ENCODE data around the gene KANSL1L. TPM values are rescaled to one million over a fixed set of nuclear protein-coding genes. Genes with fewer than 3 reads are reported as not detected.
"Not testable (repeated sequence)": the region's sequence is repeated elsewhere in the genome, so short reads cannot be mapped to it uniquely, and the experiment has no call there.

The KANSL1L gene
- total RNA-seq, 1 experiment from 2014 or later, result 5.7 TPM

DNA sequence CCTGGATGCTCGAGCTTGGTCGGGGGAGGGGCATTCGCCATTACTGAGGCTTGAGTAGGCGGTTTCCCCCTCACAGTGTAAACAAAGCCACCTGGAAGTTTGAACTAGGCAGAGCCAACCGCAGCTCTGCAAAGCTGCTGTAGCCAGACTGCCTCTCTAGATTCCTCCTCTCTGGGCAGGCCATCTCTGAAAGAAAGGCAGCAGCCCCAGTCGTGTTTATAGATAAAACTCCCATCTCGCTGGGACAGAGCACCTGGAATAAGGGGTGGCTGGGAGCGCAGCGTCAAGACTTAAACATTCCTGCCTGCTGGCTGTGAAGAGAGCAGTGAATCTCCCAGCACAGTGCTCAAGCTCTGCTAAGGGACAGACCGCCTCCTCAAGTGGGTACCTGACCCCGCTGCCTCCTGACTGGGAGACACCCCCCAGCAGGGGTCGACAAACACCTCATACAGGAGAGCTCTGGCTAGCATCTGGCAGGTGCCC lies 10.4 kb upstream of the KANSL1L start:
- intact Hi-C loops (cut with micrococcal nuclease; ENCODE audit: unreplicated experiment), result loop anchor here (1.0 kb wide), 1 partner anchor 11 kb away; no protein-coding TSS in a partner anchor
- H3K36me3 Mint-ChIP-seq (ENCODE audit: insufficient read depth, unreplicated experiment); H3K27ac Mint-ChIP-seq (ENCODE audit: unreplicated experiment); H3K9me3 ChIP-seq; POLR2A ChIA-PET; H3K36me3 ChIP-seq (ENCODE audit: control insufficient read depth, insufficient read depth, low read length); CTCF ChIA-PET; H3K27me3 Mint-ChIP-seq (ENCODE audit: insufficient read depth, unreplicated experiment); H3K27me3 ChIP-seq (replicated peaks; ENCODE audit: control insufficient read depth, insufficient read depth, low read length); BruUV-seq (replicated peaks); H3K4me3 ChIP-seq (ENCODE audit: low read depth, low read length): not testable (repeated sequence)
- Mint-ChIP-seq H3K9me3 (ENCODE audit: unreplicated experiment) (peaks cover 33% of the 10 kb centered on the region), H3K4me3 (ENCODE audit: unreplicated experiment) (peak overlapping the region; percentile 25), H3K4me1 (ENCODE audit: low read depth, unreplicated experiment) (peaks cover 11% of the 10 kb centered on the region)
- H3K4me1 ChIP-seq, result peaks cover 12% of the 10 kb centered on the region; the same call in 1 of the 2 replicates
- peak; percentile 42 to 48 for DNase-seq
- TF ChIP-seq, protein P1, sequence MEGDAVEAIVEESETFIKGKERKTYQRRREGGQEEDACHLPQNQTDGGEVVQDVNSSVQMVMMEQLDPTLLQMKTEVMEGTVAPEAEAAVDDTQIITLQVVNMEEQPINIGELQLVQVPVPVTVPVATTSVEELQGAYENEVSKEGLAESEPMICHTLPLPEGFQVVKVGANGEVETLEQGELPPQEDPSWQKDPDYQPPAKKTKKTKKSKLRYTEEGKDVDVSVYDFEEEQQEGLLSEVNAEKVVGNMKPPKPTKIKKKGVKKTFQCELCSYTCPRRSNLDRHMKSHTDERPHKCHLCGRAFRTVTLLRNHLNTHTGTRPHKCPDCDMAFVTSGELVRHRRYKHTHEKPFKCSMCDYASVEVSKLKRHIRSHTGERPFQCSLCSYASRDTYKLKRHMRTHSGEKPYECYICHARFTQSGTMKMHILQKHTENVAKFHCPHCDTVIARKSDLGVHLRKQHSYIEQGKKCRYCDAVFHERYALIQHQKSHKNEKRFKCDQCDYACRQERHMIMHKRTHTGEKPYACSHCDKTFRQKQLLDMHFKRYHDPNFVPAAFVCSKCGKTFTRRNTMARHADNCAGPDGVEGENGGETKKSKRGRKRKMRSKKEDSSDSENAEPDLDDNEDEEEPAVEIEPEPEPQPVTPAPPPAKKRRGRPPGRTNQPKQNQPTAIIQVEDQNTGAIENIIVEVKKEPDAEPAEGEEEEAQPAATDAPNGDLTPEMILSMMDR (IDR thresholded peaks at IDR 0.05; ENCODE audit: insufficient read depth in 1 of 2, low read depth in 1 of 2, low read length in 1 of 2, severe bottlenecking in 1 of 2, unreplicated experiment in 1 of 2), result peak in 1 of 2 experiments; percentile 11

DNA sequence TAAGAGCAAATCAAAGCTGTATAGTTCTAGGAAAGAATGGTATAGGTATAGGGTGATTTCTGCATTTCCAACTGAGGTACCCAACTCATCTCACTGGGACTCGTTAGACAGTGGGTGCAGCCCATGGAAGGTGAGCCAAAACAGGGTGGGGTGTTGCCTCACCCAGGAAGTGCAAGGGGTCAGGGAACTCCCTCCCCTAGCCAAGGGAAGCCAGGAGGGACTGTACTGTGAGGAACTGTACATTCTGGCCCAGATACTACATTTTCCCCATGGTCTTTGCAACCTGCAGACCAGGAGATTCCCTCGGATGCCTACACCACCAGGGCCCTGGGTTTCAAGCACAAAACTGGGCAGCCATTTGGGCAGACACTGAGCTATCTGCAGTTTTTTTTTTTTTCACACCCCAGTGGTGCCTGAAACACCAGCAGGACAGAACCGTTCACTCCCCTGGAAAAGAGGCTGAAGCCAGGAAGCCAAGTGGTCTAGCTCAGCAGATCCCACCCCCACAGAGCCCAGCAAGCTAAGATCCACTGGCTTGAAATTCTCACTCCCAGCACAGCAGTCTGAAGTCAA lies 9.9 kb upstream of the KANSL1L start:
- DNase-seq; H3K9me3 ChIP-seq; BruUV-seq (replicated peaks); CTCF ChIA-PET; POLR2A ChIA-PET; H3K27ac Mint-ChIP-seq (ENCODE audit: unreplicated experiment); H3K27me3 Mint-ChIP-seq (ENCODE audit: insufficient read depth, unreplicated experiment); H3K36me3 ChIP-seq (ENCODE audit: control insufficient read depth, insufficient read depth, low read length); H3K27me3 ChIP-seq (replicated peaks; ENCODE audit: control insufficient read depth, insufficient read depth, low read length); H3K4me3 ChIP-seq (ENCODE audit: low read depth, low read length); H3K36me3 Mint-ChIP-seq (ENCODE audit: insufficient read depth, unreplicated experiment): not testable (repeated sequence)
- H3K4me1 ChIP-seq, result peaks cover 12% of the 10 kb centered on the region; the same call in 1 of the 2 replicates
- intact Hi-C loops (cut with micrococcal nuclease; ENCODE audit: unreplicated experiment), result loop anchor here (1.0 kb wide), 1 partner anchor 11 kb away; no protein-coding TSS in a partner anchor
- peak overlapping the region; percentile 25 for H3K4me3 Mint-ChIP-seq (ENCODE audit: unreplicated experiment)
- peaks cover 11% of the 10 kb centered on the region for H3K4me1 Mint-ChIP-seq (ENCODE audit: low read depth, unreplicated experiment)
- peaks cover 33% of the 10 kb centered on the region for H3K9me3 Mint-ChIP-seq (ENCODE audit: unreplicated experiment)

DNA sequence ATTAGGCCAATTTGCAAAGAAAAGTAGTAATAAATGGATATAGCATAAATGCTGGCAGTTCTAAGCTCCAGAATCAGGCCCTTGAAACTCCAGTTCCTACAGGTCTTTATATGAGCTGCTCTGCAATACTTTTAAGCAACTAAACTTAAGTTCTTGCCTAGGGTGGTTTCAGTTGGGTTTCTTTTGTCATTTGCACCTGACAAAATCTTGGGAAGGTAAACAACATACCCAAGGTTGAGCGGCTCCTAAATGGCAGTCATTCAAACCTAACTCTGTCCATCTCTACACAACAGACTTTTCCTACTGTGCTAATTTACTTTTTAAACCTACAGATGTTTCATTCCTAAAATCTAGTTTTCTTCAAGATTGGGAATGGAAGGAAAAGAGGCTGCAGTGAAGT lies 9.3 kb upstream of the KANSL1L start:
- Histone ChIP-seq H3K27me3 (replicated peaks; ENCODE audit: control insufficient read depth, insufficient read depth, low read length) (peaks cover 2% of the 10 kb centered on the region; the same call in 1 of the 2 replicates), H3K4me3 (ENCODE audit: low read depth, low read length) (no peak overlapping the region), H3K4me1 (peaks cover 12% of the 10 kb centered on the region; the same call in 1 of the 2 replicates), H3K36me3 (ENCODE audit: control insufficient read depth, insufficient read depth, low read length) (no peaks in the 10 kb centered on the region), H3K9me3 (no peaks in the 10 kb centered on the region; the same call in none of the 2 replicates)
- no peaks in the 10 kb centered on the region for H3K27me3 Mint-ChIP-seq (ENCODE audit: insufficient read depth, unreplicated experiment)
- peaks cover 33% of the 10 kb centered on the region for H3K9me3 Mint-ChIP-seq (ENCODE audit: unreplicated experiment)
- intact Hi-C loops (cut with micrococcal nuclease; ENCODE audit: unreplicated experiment), result no loop called here
- peaks cover 11% of the 10 kb centered on the region for H3K4me1 Mint-ChIP-seq (ENCODE audit: low read depth, unreplicated experiment)
- POLR2A ChIA-PET, result no interaction called here
- TF ChIP-seq, protein P1 (IDR thresholded peaks at IDR 0.05; ENCODE audit: insufficient read depth in 1 of 2, low read depth in 1 of 2, low read length in 1 of 2, severe bottlenecking in 1 of 2, unreplicated experiment in 1 of 2), result no peak
- no TSS peak for BruUV-seq (replicated peaks)
- H3K27ac Mint-ChIP-seq (ENCODE audit: unreplicated experiment), result no peak overlapping the region
- no peaks in the 10 kb centered on the region for H3K36me3 Mint-ChIP-seq (ENCODE audit: insufficient read depth, unreplicated experiment)
- H3K4me3 Mint-ChIP-seq (ENCODE audit: unreplicated experiment), result no peak overlapping the region
- DNase-seq, result no peak
- CTCF ChIA-PET, result no interaction called here
